HepG2 (cell line): ENCODE measurements around the gene ZWILCH. TPM values are rescaled to one million over a fixed set of nuclear protein-coding genes. Genes with fewer than 3 reads are reported as not detected.

ENCODE experiments used
- CAMTA2 ChIP-seq: sonication (generic); formaldehyde crosslinking; IDR thresholded peaks from 2 replicates; pipeline ENCODE4 v1.4.0; 2020; ENCODE audit warnings: mild to moderate bottlenecking, missing genetic modification reagents, borderline replicate concordance
- DNMT3B ChIP-seq: conservative IDR thresholded peaks from 2 replicates; pipeline ENCODE4 v1.6.1; 2016; ENCODE audit warnings: missing biosample characterization, control low read depth
- GATAD1 ChIP-seq: IDR thresholded peaks from 2 replicates; pipeline ENCODE4 v1.6.1; 2016; ENCODE audit warnings: missing genetic modification reagents, missing compliant biosample characterization
- HNRNPK ChIP-seq: fragments of 200-400 bp; formaldehyde crosslinking; IDR thresholded peaks from 2 replicates; pipeline ENCODE4 v1.6.1; 2018; ENCODE audit warnings: low read length, low read depth, moderate library complexity, mild to moderate bottlenecking; ENCODE audit not compliant: poor library complexity, severe bottlenecking
- JUN ChIP-seq: sonication (generic); formaldehyde crosslinking; IDR thresholded peaks from 2 replicates; pipeline ENCODE4 v1.4.0; 2020; ENCODE audit warnings: mild to moderate bottlenecking, missing genetic modification reagents
- MLLT10 ChIP-seq: sonication (generic); formaldehyde crosslinking; IDR thresholded peaks from 2 replicates; pipeline ENCODE4 v1.4.0; 2020; ENCODE audit warnings: missing genetic modification reagents
- NFYC ChIP-seq: IDR thresholded peaks from 2 replicates; pipeline ENCODE4 v1.6.1; 2016; ENCODE audit warnings: missing genetic modification reagents, missing compliant biosample characterization
- ONECUT2 ChIP-seq: sonication (generic); formaldehyde crosslinking; IDR thresholded peaks from 2 replicates; pipeline ENCODE4 v1.4.0; 2020; ENCODE audit warnings: missing genetic modification reagents
- PAWR ChIP-seq: sonication (generic); formaldehyde crosslinking; IDR thresholded peaks from 2 replicates; pipeline ENCODE4 v1.4.0; 2020; ENCODE audit warnings: missing genetic modification reagents, mild to moderate bottlenecking, borderline replicate concordance
- RARG ChIP-seq: sonication (generic); formaldehyde crosslinking; IDR thresholded peaks from 2 replicates; pipeline ENCODE4 v1.4.0; 2020; ENCODE audit warnings: low read depth, mild to moderate bottlenecking, missing genetic modification reagents
- SOX6 ChIP-seq, 2 experiments: fragments of 450-650 bp in 1 of 2; sonication (generic) in 1 of 2; formaldehyde crosslinking in 1 of 2; IDR thresholded peaks; 2 replicates each; pipeline versions ENCODE4 v1.4.0 to v1.6.1; 2017 to 2020; ENCODE audit warnings: antibody characterized with exemption in 1 of 2, mild to moderate bottlenecking in 1 of 2, missing genetic modification reagents in 1 of 2
- TCF12 ChIP-seq, 2 experiments: fragments of 450-650 bp in 1 of 2; sonication (generic) in 1 of 2; formaldehyde crosslinking in 1 of 2; IDR thresholded peaks; 2 replicates each; pipeline versions ENCODE4 v1.6.1 to v1.8.0; 2017 to 2022; ENCODE audit warnings: antibody characterized with exemption in 1 of 2, mild to moderate bottlenecking in 1 of 2, missing genetic modification reagents in 1 of 2, moderate library complexity in 1 of 2
- ZFP37 ChIP-seq: sonication (generic); formaldehyde crosslinking; IDR thresholded peaks from 2 replicates; pipeline ENCODE4 v1.4.0; 2020; ENCODE audit warnings: missing genetic modification reagents, borderline replicate concordance
- ZNF24 ChIP-seq: fragments of 450-650 bp; IDR thresholded peaks from 2 replicates; pipeline ENCODE4 v1.6.1; 2017; ENCODE audit warnings: antibody characterized with exemption, mild to moderate bottlenecking
- ZNF331 ChIP-seq: sonication (generic); formaldehyde crosslinking; IDR thresholded peaks from 2 replicates; pipeline ENCODE4 v1.4.0; 2020; ENCODE audit warnings: missing genetic modification reagents
- ZNF567 ChIP-seq: sonication (generic); formaldehyde crosslinking; IDR thresholded peaks from 2 replicates; pipeline ENCODE4 v1.8.1; 2023; ENCODE audit warnings: mild to moderate bottlenecking, missing genetic modification reagents, borderline replicate concordance
- ZNF589 ChIP-seq: sonication (generic); formaldehyde crosslinking; conservative IDR thresholded peaks from 2 replicates; pipeline ENCODE4 v1.8.0; 2022; ENCODE audit warnings: mild to moderate bottlenecking, moderate library complexity, missing genetic modification reagents
- ZNF615 ChIP-seq: sonication (generic); formaldehyde crosslinking; IDR thresholded peaks from 2 replicates; pipeline ENCODE4 v1.5.0; 2020; ENCODE audit warnings: mild to moderate bottlenecking, missing genetic modification reagents, borderline replicate concordance
- ZNF761 ChIP-seq: sonication (generic); formaldehyde crosslinking; conservative IDR thresholded peaks from 2 replicates; pipeline ENCODE4 v1.4.0; 2020; ENCODE audit warnings: mild to moderate bottlenecking, missing genetic modification reagents
- ZNF788 ChIP-seq: sonication (generic); formaldehyde crosslinking; IDR thresholded peaks from 2 replicates; pipeline ENCODE4 v1.5.0; 2020; ENCODE audit warnings: mild to moderate bottlenecking, missing genetic modification reagents, borderline replicate concordance
- ZSCAN22 ChIP-seq: sonication (generic); formaldehyde crosslinking; IDR thresholded peaks from 2 replicates; pipeline ENCODE4 v1.4.0; 2020; ENCODE audit warnings: mild to moderate bottlenecking, missing genetic modification reagents
- polyA plus RNA-seq, 8 experiments: library from polyadenylated mRNA; depleted of rRNA in 3 of 8; stranded (reverse) in 7 of 8; unstranded in 1 of 8; fragments of >200 nt; fragmentation: Illumina TruSeq in 4 of 8; extraction: Trizol in 4 of 8; gene quantifications; 2 replicates each; pipeline versions ENCODE4 v1.2.1 to v1.2.3, GENCODE V29; 2011 to 2016; ENCODE audit warnings: low read depth in 4 of 8, missing spikeins in 1 of 8, mixed read lengths in 1 of 8; ENCODE audit not compliant: insufficient read depth in 1 of 8
- total RNA-seq, 5 experiments: library from RNA; depleted of rRNA; stranded (reverse); fragments of >200 nt; fragmentation: Illumina TruSeq; extraction: Trizol; gene quantifications; 2 replicates each; pipeline ENCODE4 v1.2.3, GENCODE V29; 2016; ENCODE audit warnings: low read depth in 1 of 5
- TF ChIP-seq, protein P1 (sequence below): sonication (generic); formaldehyde crosslinking; IDR thresholded peaks from 2 replicates; pipeline ENCODE4 v1.4.0; 2020; ENCODE audit warnings: missing genetic modification reagents
- TF ChIP-seq, protein P2 (sequence below): sonication (generic); formaldehyde crosslinking; IDR thresholded peaks from 2 replicates; pipeline ENCODE4 v1.5.0; 2020; ENCODE audit warnings: missing genetic modification reagents
- TF ChIP-seq, protein P3 (sequence below): IDR thresholded peaks from 2 replicates; pipeline ENCODE4 v1.6.1; 2012; ENCODE audit warnings: inconsistent platforms
- TF ChIP-seq, protein P4 (sequence below): sonication (generic); formaldehyde crosslinking; IDR thresholded peaks from 2 replicates; pipeline ENCODE4 v1.4.0; 2020; ENCODE audit warnings: missing genetic modification reagents

Gene ZWILCH
- total and polyA plus RNA-seq, 2 of the 13 experiments (the other 11 are each of a cell fraction or from before 2014, with no cell fraction given): 9.5 to 27.8 TPM

DNA sequence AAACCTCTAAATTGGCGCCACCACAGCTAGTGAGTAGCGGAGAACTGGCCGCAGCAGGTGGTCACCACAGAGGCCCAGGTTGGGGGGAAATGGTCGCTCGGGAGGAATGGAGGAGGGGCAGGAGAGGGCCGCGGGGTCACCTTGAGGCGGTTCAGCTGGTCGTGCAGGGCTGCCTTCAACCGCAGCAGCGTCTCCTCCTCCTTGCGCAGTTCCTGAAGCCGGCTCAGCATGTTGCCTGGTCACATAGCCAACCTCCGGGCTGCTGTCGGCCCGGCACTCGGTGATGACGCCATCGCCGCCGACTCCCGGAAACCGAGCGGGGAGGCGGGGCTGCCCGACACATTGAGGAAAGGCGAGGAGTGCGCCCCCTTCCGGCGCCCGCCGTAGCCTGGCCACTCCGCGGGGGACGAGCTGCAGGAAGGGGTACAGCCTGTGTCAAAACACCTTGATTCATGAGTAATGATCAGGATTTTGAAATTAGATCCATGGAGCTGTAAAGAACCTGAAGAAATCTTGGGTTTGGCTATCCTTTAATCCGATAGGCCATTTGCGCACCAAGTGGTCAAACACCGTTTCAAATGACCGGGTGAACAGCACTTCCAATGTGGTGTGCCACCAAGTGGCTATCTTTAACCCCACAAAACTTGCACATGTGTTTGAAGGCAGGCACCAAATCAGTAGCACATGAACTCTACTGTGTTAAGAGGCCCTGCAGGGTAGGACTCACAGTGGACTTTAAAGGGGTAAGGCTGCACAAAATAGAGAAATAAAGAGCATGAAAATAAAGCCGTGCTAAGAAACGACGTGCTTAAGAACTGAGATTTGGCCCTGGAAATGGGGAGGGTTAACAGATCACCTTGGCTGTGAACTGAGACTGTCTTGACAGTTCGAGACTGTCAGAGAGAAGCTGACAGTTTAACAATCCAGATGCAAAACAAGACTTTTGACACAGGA is 7.3 kb upstream of the ZWILCH start, which contains the start of gene SNAPC5 (continued):
- TF ChIP-seq DNMT3B (CRISPR knock-in tag) (no peak), CAMTA2 (CRISPR knock-in tag) (no peak), ZNF24 (no peak), ZNF567 (CRISPR knock-in tag) (peak; percentile 55; the same call in 1 of the 2 replicates), TCF12 (IDR thresholded peaks at IDR 0.05) (no peak), TCF12 (CRISPR knock-in tag; IDR thresholded peaks at IDR 0.05) (peak; percentile 48; the same call in 1 of the 2 replicates), PAWR (no peak), RARG (CRISPR knock-in tag) (no peak), ONECUT2 (CRISPR knock-in tag) (no peak), ZNF331 (peak; percentile 59; the same call in 1 of the 2 replicates), SOX6 (IDR thresholded peaks at IDR 0.05) (no peak), SOX6 (CRISPR knock-in tag; IDR thresholded peaks at IDR 0.05) (peak; percentile 81), ZNF589 (CRISPR knock-in tag) (0 out of 2 replicates have a peak, but pooled peaks have one; percentile 76), NFYC (CRISPR knock-in tag) (peak; percentile 47), HNRNPK (peak; percentile 77), JUN (CRISPR knock-in tag) (peak; percentile 75), ZSCAN22 (CRISPR knock-in tag) (no peak), ZFP37 (CRISPR knock-in tag) (no peak), GATAD1 (CRISPR knock-in tag) (peak; percentile 97), MLLT10 (CRISPR knock-in tag) (no peak), ZNF788 (CRISPR knock-in tag) (peak; percentile 90; the same call in 1 of the 2 replicates), ZNF615 (CRISPR knock-in tag) (no peak), ZNF761 (CRISPR knock-in tag) (no peak)
- TF ChIP-seq, protein P1, sequence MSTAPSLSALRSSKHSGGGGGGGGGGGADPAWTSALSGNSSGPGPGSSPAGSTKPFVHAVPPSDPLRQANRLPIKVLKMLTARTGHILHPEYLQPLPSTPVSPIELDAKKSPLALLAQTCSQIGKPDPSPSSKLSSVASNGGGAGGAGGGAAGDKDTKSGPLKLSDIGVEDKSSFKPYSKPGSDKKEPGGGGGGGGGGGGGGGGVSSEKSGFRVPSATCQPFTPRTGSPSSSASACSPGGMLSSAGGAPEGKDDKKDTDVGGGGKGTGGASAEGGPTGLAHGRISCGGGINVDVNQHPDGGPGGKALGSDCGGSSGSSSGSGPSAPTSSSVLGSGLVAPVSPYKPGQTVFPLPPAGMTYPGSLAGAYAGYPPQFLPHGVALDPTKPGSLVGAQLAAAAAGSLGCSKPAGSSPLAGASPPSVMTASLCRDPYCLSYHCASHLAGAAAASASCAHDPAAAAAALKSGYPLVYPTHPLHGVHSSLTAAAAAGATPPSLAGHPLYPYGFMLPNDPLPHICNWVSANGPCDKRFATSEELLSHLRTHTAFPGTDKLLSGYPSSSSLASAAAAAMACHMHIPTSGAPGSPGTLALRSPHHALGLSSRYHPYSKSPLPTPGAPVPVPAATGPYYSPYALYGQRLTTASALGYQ (CRISPR knock-in tag): no peak
- TF ChIP-seq, protein P2, sequence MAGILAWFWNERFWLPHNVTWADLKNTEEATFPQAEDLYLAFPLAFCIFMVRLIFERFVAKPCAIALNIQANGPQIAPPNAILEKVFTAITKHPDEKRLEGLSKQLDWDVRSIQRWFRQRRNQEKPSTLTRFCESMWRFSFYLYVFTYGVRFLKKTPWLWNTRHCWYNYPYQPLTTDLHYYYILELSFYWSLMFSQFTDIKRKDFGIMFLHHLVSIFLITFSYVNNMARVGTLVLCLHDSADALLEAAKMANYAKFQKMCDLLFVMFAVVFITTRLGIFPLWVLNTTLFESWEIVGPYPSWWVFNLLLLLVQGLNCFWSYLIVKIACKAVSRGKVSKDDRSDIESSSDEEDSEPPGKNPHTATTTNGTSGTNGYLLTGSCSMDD (CRISPR knock-in tag): no peak
- TF ChIP-seq, protein P3, sequence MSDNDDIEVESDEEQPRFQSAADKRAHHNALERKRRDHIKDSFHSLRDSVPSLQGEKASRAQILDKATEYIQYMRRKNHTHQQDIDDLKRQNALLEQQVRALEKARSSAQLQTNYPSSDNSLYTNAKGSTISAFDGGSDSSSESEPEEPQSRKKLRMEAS: peak; percentile 86
- TF ChIP-seq, protein P4, sequence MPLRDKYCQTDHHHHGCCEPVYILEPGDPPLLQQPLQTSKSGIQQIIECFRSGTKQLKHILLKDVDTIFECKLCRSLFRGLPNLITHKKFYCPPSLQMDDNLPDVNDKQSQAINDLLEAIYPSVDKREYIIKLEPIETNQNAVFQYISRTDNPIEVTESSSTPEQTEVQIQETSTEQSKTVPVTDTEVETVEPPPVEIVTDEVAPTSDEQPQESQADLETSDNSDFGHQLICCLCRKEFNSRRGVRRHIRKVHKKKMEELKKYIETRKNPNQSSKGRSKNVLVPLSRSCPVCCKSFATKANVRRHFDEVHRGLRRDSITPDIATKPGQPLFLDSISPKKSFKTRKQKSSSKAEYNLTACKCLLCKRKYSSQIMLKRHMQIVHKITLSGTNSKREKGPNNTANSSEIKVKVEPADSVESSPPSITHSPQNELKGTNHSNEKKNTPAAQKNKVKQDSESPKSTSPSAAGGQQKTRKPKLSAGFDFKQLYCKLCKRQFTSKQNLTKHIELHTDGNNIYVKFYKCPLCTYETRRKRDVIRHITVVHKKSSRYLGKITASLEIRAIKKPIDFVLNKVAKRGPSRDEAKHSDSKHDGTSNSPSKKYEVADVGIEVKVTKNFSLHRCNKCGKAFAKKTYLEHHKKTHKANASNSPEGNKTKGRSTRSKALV: no peak; the same call in 1 of the 2 replicates
